ENCODE results near the gene HSD3B1.

Gene HSD3B1

DNA sequence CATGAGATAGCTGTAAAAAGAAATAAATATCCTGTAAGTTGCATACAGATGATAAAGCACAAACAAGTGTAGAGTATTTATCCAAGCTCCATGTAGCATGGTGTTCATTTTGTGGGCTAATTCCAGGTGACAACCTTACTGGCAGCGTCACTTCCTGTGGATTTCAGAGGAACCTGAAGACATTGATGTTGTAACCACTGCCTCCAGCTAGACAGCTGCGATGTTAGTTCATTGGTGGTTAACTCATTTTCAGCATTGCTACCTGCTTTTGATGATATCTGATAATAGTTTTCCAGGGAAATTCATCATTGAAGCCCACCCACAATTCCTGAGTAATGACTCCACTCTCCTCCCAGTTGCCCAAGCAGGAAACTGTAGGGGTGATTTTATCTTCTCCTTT, 3.0 kb downstream of the HSD3B1 start:
- no peak overlapping the region for H2AFZ ChIP-seq (ENCODE audit: low read length)
- H3K9me2 ChIP-seq (ENCODE audit: low read depth, low read length), result no peaks in the 10 kb centered on the region
- no peaks in the 10 kb centered on the region for H3K79me2 ChIP-seq (ENCODE audit: insufficient read depth, low read length)
- TF ChIP-seq EZH2 (IDR thresholded peaks at IDR 0.05; ENCODE audit: borderline replicate concordance, low read length), result no peak
- TF ChIP-seq, protein P1, sequence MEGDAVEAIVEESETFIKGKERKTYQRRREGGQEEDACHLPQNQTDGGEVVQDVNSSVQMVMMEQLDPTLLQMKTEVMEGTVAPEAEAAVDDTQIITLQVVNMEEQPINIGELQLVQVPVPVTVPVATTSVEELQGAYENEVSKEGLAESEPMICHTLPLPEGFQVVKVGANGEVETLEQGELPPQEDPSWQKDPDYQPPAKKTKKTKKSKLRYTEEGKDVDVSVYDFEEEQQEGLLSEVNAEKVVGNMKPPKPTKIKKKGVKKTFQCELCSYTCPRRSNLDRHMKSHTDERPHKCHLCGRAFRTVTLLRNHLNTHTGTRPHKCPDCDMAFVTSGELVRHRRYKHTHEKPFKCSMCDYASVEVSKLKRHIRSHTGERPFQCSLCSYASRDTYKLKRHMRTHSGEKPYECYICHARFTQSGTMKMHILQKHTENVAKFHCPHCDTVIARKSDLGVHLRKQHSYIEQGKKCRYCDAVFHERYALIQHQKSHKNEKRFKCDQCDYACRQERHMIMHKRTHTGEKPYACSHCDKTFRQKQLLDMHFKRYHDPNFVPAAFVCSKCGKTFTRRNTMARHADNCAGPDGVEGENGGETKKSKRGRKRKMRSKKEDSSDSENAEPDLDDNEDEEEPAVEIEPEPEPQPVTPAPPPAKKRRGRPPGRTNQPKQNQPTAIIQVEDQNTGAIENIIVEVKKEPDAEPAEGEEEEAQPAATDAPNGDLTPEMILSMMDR (IDR thresholded peaks at IDR 0.05; ENCODE audit: low read length), result no peak
- H3K27me3 ChIP-seq (ENCODE audit: insufficient read depth, low read length), result no peaks in the 10 kb centered on the region
- no peak overlapping the region for H3K4me3 ChIP-seq (ENCODE audit: low read depth, low read length, poor library complexity, severe bottlenecking)
- H3K36me3 ChIP-seq (ENCODE audit: insufficient read depth, low read length), result no peaks in the 10 kb centered on the region
- no peak overlapping the region for H3K4me2 ChIP-seq (ENCODE audit: low read length)
- H3K27ac ChIP-seq (ENCODE audit: low read depth, low read length, poor library complexity, severe bottlenecking), result no peak overlapping the region
- no peaks in the 10 kb centered on the region for H4K20me1 ChIP-seq (ENCODE audit: insufficient read depth, low read length)
- no peaks in the 10 kb centered on the region for H3F3A ChIP-seq (ENCODE audit: insufficient read depth, low read length)
- no peaks in the 10 kb centered on the region for H3K4me1 ChIP-seq (ENCODE audit: insufficient read depth, low read length, severe bottlenecking)
- no peak overlapping the region for H3K9ac ChIP-seq (ENCODE audit: low read length)
- no peaks in the 10 kb centered on the region for H3K9me3 ChIP-seq (ENCODE audit: low read length)

DNA sequence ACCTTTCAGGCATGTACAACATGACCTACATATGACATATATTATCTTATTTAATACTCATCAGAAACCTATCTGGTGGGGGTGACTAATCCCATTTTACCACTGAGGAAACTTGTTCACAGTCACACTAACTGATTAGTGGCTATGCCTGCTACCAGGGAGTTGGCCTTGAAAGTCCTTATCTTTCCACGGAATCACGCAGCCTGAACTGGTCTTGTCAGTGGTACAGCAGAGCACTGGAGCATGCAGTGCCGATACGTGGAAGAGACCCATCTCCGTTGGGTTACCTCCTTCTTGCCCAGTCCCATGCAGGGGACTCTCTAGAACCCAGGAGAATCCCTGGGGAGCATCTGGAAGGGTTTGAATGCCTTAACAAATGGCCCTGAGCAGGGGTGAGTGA, 8.2 kb downstream of the HSD3B1 start:
- no peak for TF ChIP-seq EZH2 (IDR thresholded peaks at IDR 0.05; ENCODE audit: borderline replicate concordance, low read length)
- TF ChIP-seq, protein P1 (IDR thresholded peaks at IDR 0.05; ENCODE audit: low read length), result no peak
- Histone ChIP-seq H3K9me2 (ENCODE audit: low read depth, low read length) (no peaks in the 10 kb centered on the region), H3K9ac (ENCODE audit: low read length) (no peak overlapping the region)

DNA sequence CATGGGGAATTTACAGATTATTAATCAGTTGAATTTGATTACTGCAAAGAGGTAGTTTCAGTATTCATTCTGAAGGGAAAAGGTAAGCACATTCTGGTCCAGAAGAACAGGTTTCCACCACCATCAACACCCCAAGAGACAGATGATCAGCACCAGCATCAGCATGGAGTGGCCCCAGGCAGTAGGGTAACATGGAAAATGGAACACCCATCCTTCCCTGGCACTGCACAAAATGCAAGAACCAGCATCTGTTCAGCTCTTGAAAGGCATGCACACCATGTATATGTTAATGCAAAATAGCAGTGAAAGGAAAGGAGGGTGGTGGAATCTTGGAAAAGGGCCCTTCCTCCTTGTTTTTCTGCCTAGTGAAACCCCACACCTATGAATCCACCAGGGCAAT, 9.2 kb downstream of the HSD3B1 start:
- no peaks in the 10 kb centered on the region for H3K27me3 ChIP-seq (ENCODE audit: insufficient read depth, low read length)
- no peak for TF ChIP-seq EZH2 (IDR thresholded peaks at IDR 0.05; ENCODE audit: borderline replicate concordance, low read length)
- TF ChIP-seq, protein P1 (IDR thresholded peaks at IDR 0.05; ENCODE audit: low read length), result no peak
- H3K4me2 ChIP-seq (ENCODE audit: low read length), result no peak overlapping the region
- no peaks in the 10 kb centered on the region for H3K36me3 ChIP-seq (ENCODE audit: insufficient read depth, low read length)
- H3F3A ChIP-seq (ENCODE audit: insufficient read depth, low read length), result no peaks in the 10 kb centered on the region
- no peak overlapping the region for H3K9ac ChIP-seq (ENCODE audit: low read length)
- no peak overlapping the region for H3K27ac ChIP-seq (ENCODE audit: low read depth, low read length, poor library complexity, severe bottlenecking)
- no peaks in the 10 kb centered on the region for H3K79me2 ChIP-seq (ENCODE audit: insufficient read depth, low read length)
- H3K4me3 ChIP-seq (ENCODE audit: low read depth, low read length, poor library complexity, severe bottlenecking), result no peak overlapping the region
- no peaks in the 10 kb centered on the region for H4K20me1 ChIP-seq (ENCODE audit: insufficient read depth, low read length)
- H2AFZ ChIP-seq (ENCODE audit: low read length), result no peak overlapping the region
- H3K4me1 ChIP-seq (ENCODE audit: insufficient read depth, low read length, severe bottlenecking), result no peaks in the 10 kb centered on the region
- no peaks in the 10 kb centered on the region for H3K9me2 ChIP-seq (ENCODE audit: low read depth, low read length)
- no peaks in the 10 kb centered on the region for H3K9me3 ChIP-seq (ENCODE audit: low read length)

More for the DNA sequence above, 8.2 kb downstream of the HSD3B1 start:
- Histone ChIP-seq H3K4me1 (ENCODE audit: insufficient read depth, low read length, severe bottlenecking) (no peaks in the 10 kb centered on the region), H3K9me3 (ENCODE audit: low read length) (no peaks in the 10 kb centered on the region), H3K4me2 (ENCODE audit: low read length) (no peak overlapping the region), H3K79me2 (ENCODE audit: insufficient read depth, low read length) (no peaks in the 10 kb centered on the region), H3K4me3 (ENCODE audit: low read depth, low read length, poor library complexity, severe bottlenecking) (no peak overlapping the region), H4K20me1 (ENCODE audit: insufficient read depth, low read length) (no peaks in the 10 kb centered on the region), H3K27me3 (ENCODE audit: insufficient read depth, low read length) (no peaks in the 10 kb centered on the region), H3K27ac (ENCODE audit: low read depth, low read length, poor library complexity, severe bottlenecking) (no peak overlapping the region), H2AFZ (ENCODE audit: low read length) (no peak overlapping the region), H3F3A (ENCODE audit: insufficient read depth, low read length) (no peaks in the 10 kb centered on the region), H3K36me3 (ENCODE audit: insufficient read depth, low read length) (no peaks in the 10 kb centered on the region)

All from OCI-LY1 (cell line).